Stimulated activated CD8-positive, alpha-beta memory T cell treated with anti-CD3 and anti-CD28 coated beads, Interleukin-7, amount 100 ng/mL, for 24 hours (primary cell): ENCODE results near the gene OTULIN.

Experiments used
- DNase-seq: peaks from one replicate; pipeline ENCODE4 v3.0.0-alpha.2; 2020; ENCODE audit warnings: low read depth

The OTULIN gene

DNA sequence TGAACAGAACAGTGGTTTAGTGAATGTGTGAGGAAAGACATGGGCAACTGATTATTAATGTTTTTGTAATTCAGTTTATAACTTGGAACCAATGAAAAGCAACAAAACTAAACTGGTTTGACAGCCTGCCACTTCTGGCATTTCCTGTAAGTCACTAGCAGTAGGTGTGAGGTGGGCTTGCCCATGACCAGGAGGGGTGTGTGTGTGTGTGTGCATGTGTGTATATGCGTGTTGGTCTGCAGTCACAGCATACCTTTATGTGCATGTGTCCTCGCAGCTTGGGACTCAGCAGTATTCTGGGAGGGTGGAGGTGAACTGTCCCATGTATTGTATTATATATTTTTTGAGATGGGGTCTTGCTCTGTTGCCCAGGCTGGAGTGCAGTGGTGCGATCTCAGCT, 32.3 kb downstream of the OTULIN start:
- no peak for DNase-seq

DNA sequence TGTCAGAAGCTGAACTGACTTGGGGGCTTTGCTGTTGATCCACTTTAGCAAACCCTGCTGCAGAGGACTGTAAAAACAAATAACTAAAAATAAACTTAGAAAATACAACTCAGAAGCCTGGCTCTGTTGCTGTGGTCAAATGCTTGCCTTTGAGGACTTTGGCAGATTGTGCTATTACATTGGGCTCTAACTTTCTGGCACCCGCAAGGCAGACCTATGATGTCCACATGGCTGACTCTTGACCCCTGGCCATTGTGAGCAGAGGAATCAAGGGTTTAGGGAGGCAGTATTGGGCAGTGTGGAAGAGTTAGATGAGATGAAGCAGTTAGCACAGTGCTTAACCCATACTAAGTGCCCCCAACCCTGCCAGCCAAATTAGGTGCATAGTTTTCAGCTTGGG, 34.0 kb downstream of the OTULIN start:
- no peak for DNase-seq

DNA sequence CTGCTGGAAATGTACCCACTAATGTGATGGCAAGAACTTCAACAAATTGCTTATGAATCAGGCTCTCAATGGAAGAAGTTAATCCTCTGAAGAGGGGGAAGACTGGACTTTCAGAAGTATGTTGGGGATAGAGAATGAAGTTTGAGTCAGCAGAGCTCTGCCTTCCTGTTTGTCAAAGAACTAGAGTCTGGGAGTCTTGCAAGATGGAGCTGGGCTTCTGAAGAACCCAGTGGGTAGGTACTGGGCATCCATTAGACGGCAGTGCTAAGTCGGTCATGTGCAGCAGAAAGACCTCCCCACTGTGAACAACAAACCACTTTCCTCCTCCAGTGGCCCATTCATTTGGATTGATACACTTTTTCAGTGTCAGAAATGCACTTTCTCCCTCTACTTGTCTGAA, 34.6 kb downstream of the OTULIN start:
- no peak for DNase-seq

DNA sequence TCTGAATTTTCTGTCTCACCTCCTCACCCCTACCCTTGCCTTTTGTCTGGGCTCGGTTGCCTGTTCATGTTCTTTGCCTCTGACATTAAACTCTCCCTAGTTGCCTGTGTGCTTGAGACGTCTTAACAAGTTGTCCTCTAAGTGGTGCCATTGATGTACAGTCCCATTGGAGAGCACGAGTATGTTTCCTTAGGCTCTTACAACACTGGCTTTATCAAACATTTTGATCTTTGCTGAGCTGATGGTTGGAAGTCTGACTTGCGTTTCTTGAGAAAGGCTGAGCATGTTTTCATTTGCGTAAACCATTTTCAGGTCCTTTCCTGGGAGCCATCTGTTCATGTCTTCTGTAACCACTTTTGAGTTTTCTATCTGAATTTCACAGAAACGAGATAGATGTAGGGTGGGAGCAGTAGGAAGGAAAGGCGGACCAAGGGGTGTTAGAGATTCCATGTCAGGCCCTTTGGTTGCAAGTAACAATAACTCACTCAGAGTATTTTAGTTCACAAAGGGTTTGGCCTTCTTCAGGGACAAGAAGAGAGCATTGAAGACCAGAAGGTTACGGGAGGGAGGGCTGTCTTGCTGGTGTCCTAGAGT, 35.4 kb downstream of the OTULIN start:
- no peak for DNase-seq

DNA sequence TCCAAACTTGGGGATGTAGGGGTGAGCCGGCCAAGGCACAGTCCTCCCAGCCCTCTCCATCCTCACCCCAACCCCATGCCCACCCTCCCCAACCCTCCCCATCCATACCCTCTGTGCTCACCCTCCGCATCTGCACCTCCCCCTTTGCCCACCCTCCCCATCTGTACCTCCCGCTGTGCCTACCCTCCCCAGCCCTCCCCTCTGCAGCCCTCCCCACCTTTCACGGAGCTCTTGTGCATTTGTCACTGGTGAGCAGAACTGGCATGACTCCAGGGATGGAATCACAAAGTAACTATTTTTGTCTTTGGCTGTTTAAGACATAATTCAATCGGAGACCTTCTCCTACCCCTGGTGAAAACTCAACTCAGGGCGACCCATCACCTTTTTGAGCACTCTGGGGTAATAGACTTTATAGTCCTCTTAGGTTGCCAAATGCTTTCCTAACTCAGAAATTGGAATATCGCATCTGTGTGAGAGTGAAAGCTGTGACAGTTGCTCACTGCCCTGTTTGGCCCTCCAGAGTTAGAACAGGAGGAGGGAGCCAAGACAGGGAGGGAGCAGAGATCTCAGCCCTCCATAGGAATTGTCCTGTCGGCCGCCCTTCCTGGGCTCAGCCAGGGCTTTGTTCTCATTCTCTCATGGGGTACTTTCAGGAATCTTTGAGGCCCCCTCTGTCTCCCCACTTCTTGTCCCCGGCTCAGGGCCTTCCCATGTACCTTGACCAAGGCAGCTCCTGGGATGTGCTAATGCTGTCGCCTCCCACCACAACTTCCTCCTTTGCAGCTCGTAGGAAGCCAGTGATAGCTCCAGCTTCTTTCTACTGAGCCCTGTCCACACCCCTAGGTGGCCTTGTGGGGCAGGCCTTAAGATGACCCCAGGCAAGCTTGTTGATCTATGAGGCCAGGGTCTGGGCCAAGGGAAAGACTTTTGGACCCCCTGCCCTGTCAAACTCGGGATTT, 36.2 kb downstream of the OTULIN start:
- no peak for DNase-seq

DNA sequence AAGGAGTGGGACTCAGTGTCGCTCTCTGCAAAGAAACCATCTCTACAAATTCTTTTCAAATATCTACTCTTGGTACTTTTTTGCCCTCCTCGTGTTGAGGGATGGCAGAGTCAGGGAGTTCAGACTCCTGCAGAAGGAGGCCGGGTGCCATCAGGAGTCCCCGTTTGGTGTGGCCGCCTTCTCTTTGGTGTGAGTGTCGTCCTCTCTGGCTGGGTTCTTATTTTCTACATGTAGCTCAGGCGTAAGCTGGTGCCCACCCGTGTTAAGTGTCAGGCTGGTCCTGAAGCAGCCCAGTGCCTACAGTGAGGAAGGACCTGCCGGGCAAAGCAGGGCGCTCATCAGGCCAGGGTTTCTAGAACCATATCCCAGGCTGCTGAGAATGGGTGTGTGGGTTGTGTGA, 37.0 kb downstream of the OTULIN start:
- no peak for DNase-seq

DNA sequence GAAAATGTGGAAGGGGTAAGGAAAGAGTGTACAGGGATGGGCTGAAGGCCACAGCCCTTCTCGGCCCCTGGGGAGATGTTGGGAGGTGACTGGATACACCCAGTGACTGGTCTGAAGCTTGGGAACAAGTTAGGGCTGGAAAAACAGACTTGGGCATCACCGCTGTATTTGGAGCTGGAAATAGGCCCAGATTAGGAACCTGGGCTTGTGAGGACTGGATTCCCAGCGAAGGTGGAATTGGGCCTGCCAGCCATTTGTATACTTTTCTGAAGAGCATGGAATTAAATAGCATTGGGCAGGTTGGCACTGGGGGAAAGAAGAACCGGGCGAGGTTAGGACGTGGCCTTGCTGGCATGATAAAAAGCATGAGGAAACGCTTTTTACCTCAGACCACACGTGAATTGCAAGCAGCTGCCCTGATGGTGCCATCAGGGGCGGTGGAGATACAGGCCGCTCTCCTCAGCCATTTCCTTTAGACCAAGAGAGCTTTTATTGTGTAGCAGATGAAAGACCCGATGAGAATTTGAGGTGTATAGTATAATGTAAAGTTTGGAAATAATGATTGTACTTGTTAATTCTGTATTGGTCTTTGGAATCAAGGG, 37.8 kb downstream of the OTULIN start:
- DNase-seq = no peak

DNA sequence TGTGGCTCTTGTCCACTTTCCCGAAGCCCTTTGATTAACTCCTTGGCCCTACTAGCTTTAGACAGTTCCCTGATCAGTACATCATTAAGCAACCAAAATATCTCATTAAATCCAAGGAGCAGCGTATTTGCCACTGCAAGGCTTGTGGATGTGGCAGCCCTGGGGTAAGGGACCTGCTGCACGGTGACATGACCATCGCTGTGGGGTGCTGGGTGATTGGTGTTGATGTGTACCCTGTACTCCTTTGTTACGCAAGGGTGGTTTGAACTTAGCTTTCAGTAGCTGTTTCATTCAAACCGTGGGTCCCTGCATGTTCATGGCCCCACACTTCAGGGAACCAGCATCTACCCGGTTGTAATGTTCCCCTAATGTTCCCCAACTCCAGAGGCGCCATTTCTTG, 41.0 kb downstream of the OTULIN start:
- no peak for DNase-seq

DNA sequence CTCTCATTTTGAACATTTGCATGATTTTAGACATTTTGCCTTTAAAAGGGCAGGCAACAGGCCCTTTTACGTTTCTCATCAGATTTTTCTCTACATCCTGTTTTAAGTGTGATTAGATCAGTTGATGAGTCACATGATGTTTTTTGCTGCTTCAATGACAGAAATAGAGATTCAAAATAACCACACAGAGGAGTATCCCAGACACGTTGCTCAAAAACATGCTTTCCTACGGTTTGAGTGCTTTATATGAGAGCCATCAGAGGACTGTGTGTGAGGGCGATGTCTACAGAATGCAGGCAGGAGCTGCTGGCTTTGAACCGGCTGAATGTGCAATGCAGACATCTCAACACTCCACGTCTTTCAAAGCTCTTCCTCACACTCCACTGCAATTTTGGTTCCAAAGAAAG, 42.1 kb downstream of the OTULIN start:
- no peak for DNase-seq

DNA sequence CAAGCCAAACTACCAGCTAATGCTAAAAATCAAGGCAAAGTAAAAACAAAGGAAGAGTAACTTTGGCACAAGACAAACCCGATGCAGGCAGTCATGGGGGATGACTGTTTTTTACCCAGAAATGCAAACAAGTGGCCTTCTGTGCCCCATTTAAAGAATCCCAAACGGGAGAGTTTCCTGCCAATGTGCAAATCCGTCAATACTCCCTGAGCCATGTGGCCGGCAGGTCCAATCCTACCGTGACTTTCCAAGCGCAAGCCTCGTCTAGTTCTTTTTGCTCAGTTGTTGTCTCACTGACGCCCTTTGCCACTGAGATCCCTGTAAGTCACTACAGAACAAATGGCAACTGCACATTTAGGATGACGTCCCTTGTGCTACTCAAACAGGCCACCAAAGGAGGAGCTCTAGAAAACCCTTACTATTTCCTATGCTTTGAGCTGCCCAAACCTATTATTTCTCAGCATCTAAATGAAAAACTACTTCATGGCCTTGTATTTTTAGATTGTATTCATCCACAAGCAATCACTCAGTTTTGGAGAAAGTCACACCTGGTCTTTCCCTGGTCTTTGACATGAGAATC, 43.4 kb downstream of the OTULIN start:
- DNase-seq = no peak

DNA sequence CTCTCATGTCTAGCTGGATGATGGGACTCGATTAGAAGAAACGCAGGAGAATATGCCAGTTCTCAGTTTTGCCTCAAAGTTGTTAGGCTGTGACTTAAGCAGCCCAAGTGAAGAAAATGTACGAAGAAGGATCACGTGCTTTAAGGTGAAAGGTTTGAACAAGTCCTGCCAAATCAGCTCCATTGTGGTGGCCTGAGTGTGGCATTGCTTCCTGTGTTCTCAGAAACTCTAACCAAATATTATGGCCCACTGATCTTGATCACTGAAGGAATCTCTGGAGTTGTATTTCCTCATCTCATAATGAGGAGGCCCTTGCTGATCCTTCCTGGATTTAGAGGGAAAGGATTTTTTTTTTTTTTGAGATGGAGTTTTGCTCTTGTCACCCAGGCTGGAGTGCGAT, 44.0 kb downstream of the OTULIN start:
- no peak for DNase-seq

DNA sequence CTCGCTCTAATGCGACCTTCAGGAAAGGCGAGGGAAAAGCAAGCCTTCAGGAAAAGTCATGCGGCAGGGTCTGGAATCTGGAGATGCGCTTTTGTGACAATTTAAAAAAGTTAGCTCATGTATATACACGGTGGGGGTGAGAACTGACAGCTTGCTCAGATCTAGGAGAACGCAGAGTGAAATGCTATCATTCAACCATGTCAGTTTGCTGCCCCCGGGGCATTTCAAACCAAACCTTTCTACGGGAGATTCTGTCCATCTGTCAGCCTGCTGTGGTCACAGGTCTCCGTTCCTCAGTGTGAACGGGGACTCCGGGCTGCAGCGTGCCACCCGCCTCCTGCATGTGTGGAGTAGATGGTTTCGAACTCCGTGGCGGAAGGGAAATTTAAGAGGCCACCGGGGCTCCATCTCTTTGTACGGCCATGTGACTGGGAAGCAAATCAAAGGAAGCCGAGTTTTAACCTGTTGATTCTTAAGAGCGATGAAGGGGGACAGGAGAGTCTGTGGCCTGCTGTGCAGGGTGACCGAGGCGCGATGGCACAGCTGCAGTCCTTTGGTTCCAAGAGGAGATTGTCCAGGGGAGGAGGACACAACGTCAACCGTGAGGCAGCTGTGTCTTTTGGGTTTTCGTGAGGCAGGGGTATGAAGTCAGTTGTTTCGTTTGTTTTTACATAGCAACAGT, 45.9 kb downstream of the OTULIN start:
- DNase-seq = no peak

DNA sequence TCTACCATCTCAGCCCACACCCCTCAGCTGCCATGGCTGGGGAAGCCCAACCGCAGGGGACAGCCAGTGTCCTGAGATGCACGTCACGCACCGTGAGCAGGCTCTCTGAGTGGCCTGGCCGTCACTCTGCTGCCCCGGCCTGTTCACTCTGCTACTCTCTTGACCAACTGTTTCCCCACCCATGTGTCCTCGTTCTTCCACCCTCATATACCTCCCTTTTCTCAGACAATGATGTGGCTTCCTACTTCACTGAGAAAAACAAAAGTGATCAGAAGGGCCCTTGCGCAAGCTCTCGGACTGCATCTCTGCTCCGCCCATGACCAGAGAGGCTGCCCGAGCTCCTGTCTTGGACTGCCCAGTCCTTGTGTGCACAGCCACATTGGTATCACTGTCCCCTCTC, 47.6 kb downstream of the OTULIN start:
- no peak for DNase-seq

DNA sequence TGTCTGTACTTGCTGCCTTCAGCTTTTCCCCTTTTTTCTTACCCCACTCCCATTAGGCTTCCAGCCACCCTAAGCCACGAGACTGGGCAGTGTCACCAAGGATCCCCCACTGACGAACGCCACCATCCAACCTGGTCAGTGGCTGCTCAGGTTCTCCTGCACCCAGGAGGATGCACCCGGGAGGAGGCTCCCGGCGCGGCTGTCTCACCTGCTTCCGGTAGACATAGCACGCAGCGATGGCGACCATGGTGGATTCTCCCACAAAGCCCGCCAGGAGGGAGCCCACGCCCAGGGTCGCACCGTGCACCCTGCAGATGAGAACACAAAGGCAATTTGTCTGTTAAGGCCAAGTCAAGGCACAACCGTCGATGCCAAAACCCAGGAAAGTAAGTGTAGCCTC, 48.1 kb downstream of the OTULIN start:
- DNase-seq = no peak

DNA sequence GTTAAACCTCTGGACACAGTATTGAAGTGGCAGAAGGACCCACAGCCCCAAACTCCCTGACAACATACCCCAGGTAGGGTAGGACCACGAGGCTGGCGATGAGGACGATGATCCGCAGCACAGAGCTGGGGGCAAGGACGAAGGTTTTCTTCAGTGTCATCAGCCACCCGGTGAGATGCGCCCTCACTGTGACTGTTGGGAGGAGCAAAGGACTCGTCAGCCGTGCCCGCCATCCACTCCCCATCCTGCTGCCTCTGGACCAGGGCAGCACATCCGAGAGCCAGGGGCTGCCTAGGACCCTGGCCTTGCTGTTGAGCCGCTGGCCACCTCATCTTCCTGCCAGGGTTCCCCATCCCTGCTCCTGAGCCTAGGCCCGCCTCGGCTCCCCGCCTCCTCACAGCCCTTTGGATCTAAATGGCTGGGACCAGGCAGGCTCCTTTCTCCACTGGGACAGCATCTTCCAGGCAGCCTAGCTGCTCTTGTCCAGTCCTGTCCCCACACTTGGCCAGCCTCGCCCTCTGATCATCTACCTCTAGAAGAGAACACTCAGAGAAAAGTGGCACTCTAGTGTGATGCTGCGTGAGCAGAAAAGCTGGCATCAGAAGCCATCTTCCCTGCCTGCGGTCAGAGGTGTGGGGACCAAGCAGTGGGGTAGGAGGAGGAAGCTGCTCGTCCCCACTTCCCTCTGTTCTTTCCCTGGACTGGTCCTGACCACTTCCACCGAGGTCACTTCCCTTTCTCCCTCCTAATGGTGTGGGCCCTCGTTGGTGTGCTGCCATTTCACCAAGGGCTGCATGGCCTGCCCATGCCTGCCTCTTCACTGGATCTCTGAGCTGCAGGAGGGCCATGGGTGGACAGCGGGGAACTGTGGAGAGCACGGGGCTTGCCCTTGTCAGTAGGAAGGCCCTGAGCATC, 49.2 kb downstream of the OTULIN start:
- no peak for DNase-seq

DNA sequence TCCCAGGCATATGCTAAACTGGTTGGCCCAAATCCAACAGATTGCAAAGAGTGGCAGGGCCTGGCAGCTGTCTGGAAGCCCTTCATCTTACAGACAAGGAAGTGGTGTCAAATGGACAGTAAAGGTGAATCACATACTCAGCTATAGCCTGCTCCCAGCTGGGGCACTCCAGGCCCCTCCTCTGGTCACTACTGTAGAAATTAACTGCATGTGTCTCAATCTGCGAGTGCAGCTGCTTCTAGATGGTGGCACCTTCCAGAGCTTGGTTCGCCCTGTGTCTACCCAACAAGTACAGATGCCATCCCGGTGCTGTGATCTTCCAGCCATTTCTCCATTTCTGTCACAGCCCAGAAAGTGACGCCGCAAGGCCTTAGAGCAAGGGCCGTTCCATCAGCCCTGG, 50.2 kb downstream of the OTULIN start:
- no peak for DNase-seq

DNA sequence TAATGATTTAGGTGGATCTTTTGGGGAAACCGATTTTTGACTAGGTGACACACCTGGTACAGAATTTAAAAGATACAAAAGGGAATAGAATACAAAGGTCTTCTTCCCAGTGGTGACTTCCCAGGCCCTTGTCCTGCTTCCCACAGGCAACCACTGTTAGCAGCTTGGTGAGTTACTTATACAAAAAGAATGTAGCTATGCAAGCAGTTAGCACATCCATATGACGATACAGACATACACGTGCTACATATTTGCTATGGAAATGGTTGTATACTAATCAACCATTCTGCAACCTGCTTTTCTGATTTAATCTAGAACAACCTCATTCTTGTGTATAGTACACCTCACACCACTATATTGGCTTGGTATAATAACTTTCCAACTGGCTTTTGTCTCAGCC, 51.0 kb downstream of the OTULIN start:
- DNase-seq = no peak

DNA sequence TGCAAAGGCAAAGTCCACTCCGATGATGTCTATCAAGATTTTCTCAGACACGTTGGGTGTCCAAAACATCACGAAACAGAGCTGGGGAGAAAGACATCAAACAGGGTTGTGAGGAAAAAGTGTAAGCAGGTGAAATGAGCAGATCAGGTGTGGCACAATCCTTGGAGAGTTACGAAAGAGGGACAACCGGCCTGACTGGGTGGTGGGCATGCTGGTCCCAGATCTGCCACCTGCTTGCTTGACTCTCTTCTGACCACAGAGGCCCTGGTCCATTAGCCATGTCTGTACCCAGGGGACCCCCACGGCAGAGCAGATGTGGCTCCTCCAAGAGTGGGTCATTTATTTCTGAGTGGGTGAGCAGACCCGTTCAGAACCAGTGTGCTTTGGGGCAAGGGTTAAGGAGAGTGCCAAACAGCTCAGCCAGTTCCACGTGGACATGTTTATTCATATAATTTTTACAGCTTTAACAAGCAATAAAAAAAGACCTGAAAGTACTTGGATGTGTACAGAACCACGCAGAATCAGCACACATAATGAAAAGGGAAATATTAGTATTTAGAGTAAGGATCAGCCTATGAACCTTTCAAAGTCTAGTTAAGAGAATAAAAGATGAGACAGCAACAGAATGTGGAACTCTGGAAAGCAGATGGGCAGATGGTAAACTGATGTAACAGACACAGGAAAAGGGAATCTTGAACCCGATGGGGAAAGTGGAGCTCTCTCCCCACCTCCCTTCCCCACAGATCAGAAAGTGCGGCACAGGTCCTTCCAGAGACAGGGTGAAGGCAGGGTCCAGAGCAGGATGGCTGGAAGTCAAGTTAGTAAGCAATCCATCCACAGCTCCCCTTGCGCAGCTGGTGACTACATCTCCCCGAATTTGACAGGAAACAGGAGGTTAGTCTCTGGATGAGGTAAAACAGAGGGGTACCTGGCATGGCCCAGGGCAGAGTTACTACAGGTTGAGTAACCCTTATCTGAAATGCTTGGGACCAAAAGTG, 52.5 kb downstream of the OTULIN start:
- DNase-seq = no peak

DNA sequence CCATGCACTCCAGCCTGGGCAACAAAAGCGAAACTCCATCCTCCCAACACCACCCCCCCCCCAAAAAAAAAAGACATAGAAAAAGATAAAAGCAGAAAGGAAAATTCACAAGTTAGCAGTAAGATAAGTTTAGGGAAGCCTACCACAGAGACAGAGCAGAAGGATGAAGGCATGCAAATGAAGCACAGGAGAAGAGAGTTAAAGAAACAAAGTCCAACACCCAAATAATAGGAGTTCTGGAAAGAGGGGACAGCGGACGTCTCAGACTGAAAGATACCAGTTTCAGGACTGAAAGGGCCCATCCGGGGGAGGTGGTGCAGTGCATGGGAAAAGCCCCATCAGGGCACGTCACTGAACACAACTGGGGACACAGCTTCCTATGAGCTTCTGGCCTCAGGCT, 54.3 kb downstream of the OTULIN start:
- no peak for DNase-seq
